ENCODE data around the gene HLCS. TPM values are rescaled to one million over a fixed set of nuclear protein-coding genes. Genes with fewer than 3 reads are reported as not detected.
A peak's percentile ranks its signal among the peaks of the same experiment; 100 is the strongest.

HLCS gene
- polyA plus RNA-seq, 1 donor (not counting 4 experiments of a cell fraction or from before 2014, with no cell fraction given) = 11.5 TPM

DNA sequence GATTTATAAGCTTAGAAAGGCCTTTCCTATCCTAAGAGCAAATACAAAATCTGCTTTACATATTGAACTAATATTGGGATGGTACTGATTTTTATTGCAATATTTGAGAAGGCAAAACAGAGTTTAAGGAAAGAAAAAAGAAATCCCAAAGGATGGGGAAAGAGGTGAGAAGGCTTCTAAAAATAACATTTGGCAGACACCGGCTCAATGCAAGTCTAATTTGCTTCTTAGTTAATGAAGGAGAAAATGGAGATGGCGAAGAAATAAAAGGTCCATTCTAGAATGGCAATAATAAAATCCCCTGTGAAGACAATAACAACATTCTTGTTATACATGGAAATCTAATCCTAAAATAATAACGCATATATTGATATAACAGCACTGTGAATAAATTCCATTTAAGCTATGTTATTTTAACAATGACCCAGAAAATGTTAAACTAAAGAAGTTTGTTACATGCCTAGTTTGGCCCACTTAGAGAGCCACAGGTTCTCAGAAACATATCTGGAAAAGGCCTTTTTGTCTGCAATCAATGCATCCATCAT is 117.7 kb downstream of the HLCS start:
- no peak overlapping the region for H3K27ac ChIP-seq (ENCODE audit: control insufficient read depth, insufficient read depth, low read length)
- peaks cover 17% of the 10 kb centered on the region for H3K4me1 ChIP-seq (ENCODE audit: control insufficient read depth, extremely low read depth, insufficient read depth, low read length)
- no peaks in the 10 kb centered on the region for H3K36me3 ChIP-seq (ENCODE audit: control insufficient read depth in 2 of 2, extremely low read depth in 1 of 2, insufficient read depth in 2 of 2, low read length in 2 of 2)
- no peak overlapping the region for H3K4me2 ChIP-seq (ENCODE audit: control insufficient read depth, extremely low read depth, insufficient read depth, low read depth, low read length)
- no peak overlapping the region for H3K9ac ChIP-seq (ENCODE audit: control insufficient read depth, extremely low read depth, insufficient read depth, low read length)
- no peaks in the 10 kb centered on the region for H3K27me3 ChIP-seq (ENCODE audit: control insufficient read depth, extremely low read depth, insufficient read depth, low read length)
- no peak overlapping the region for H2AFZ ChIP-seq (ENCODE audit: control insufficient read depth, low read length)
- TF ChIP-seq, protein P1, sequence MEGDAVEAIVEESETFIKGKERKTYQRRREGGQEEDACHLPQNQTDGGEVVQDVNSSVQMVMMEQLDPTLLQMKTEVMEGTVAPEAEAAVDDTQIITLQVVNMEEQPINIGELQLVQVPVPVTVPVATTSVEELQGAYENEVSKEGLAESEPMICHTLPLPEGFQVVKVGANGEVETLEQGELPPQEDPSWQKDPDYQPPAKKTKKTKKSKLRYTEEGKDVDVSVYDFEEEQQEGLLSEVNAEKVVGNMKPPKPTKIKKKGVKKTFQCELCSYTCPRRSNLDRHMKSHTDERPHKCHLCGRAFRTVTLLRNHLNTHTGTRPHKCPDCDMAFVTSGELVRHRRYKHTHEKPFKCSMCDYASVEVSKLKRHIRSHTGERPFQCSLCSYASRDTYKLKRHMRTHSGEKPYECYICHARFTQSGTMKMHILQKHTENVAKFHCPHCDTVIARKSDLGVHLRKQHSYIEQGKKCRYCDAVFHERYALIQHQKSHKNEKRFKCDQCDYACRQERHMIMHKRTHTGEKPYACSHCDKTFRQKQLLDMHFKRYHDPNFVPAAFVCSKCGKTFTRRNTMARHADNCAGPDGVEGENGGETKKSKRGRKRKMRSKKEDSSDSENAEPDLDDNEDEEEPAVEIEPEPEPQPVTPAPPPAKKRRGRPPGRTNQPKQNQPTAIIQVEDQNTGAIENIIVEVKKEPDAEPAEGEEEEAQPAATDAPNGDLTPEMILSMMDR (optimal IDR thresholded peaks at IDR 0.05 in 1 of 3, IDR thresholded peaks at IDR 0.05 in 1 of 3, conservative IDR thresholded peaks at IDR 0.05 in 1 of 3; ENCODE audit: extremely low read depth in 1 of 3, insufficient read depth in 2 of 3, low read length in 3 of 3) = no peak
- TF ChIP-seq EZH2 (IDR thresholded peaks at IDR 0.05; ENCODE audit: low read length) = no peak
- DNase-seq (ENCODE audit: low read depth, low spot score) = no peak
- no peaks in the 10 kb centered on the region for H3K9me1 ChIP-seq (ENCODE audit: control insufficient read depth, extremely low read depth, insufficient read depth, low read length)
- no peaks in the 10 kb centered on the region for H3K9me3 ChIP-seq (ENCODE audit: control insufficient read depth, low read depth, low read length)
- dilution Hi-C loops (cut with MboI; ENCODE audit: extremely low pct_ligation_motif_present, low sequenced_read_pairs) = no loop called here
- no peak overlapping the region for H3K4me3 ChIP-seq (ENCODE audit: control insufficient read depth in 2 of 3, extremely low read depth in 1 of 3, insufficient read depth in 2 of 3, low read depth in 1 of 3, low read length in 3 of 3)
- FAIRE-seq = no peak
- H4K20me1 ChIP-seq (ENCODE audit: control insufficient read depth, extremely low read depth, insufficient read depth, low read length) = no peaks in the 10 kb centered on the region
- H3K79me2 ChIP-seq (ENCODE audit: control insufficient read depth, insufficient read depth, low read length) = no peaks in the 10 kb centered on the region

GRCh38 chr21:36847189-36847588 is 119.3 kb downstream of the HLCS start:
- Histone ChIP-seq H3K27ac (ENCODE audit: control insufficient read depth, insufficient read depth, low read length) (peak overlapping the region; percentile 66), H4K20me1 (ENCODE audit: control insufficient read depth, extremely low read depth, insufficient read depth, low read length) (no peaks in the 10 kb centered on the region), H3K9me1 (ENCODE audit: control insufficient read depth, extremely low read depth, insufficient read depth, low read length) (no peaks in the 10 kb centered on the region), H2AFZ (ENCODE audit: control insufficient read depth, low read length) (no peak overlapping the region), H3K79me2 (ENCODE audit: control insufficient read depth, insufficient read depth, low read length) (no peaks in the 10 kb centered on the region), H3K4me1 (ENCODE audit: control insufficient read depth, extremely low read depth, insufficient read depth, low read length) (peaks cover 17% of the 10 kb centered on the region), H3K9ac (ENCODE audit: control insufficient read depth, extremely low read depth, insufficient read depth, low read length) (peak overlapping the region; percentile 34), H3K4me3 (ENCODE audit: control insufficient read depth in 2 of 3, extremely low read depth in 1 of 3, insufficient read depth in 2 of 3, low read depth in 1 of 3, low read length in 3 of 3) (peak overlapping the region in 2 of 3 experiments; percentile 15 to 49), H3K9me3 (ENCODE audit: control insufficient read depth, low read depth, low read length) (no peaks in the 10 kb centered on the region), H3K36me3 (ENCODE audit: control insufficient read depth in 2 of 2, extremely low read depth in 1 of 2, insufficient read depth in 2 of 2, low read length in 2 of 2) (no peaks in the 10 kb centered on the region), H3K27me3 (ENCODE audit: control insufficient read depth, extremely low read depth, insufficient read depth, low read length) (no peaks in the 10 kb centered on the region), H3K4me2 (ENCODE audit: control insufficient read depth, extremely low read depth, insufficient read depth, low read depth, low read length) (peak overlapping the region; percentile 67)
- TF ChIP-seq EZH2 (IDR thresholded peaks at IDR 0.05; ENCODE audit: low read length) = no peak
- TF ChIP-seq, protein P1 (optimal IDR thresholded peaks at IDR 0.05 in 1 of 3, IDR thresholded peaks at IDR 0.05 in 1 of 3, conservative IDR thresholded peaks at IDR 0.05 in 1 of 3; ENCODE audit: extremely low read depth in 1 of 3, insufficient read depth in 2 of 3, low read length in 3 of 3) = no peak
- peak; percentile 88 for FAIRE-seq
- dilution Hi-C loops (cut with MboI; ENCODE audit: extremely low pct_ligation_motif_present, low sequenced_read_pairs) = no loop called here
- DNase-seq (ENCODE audit: low read depth, low spot score) = peak; percentile 32
